ENCODE measurements around the gene SLC12A7. TPM values are rescaled to one million over a fixed set of nuclear protein-coding genes. Genes with fewer than 3 reads are reported as not detected.
A peak's percentile ranks its signal among the peaks of the same experiment; 100 is the strongest.

The SLC12A7 gene
- total RNA-seq, 1 experiment from 2014 or later: 30.8 TPM

GRCh38 chr5:1134478-1134877 is 22.6 kb upstream of the SLC12A7 start:
- 0 out of 7 replicates have a peak overlapping the region, but pooled peaks of 1 of the 3 experiments have one; percentile 53 for H3K27ac Mint-ChIP-seq
- H2BK15ac ChIP-seq (ENCODE audit: low read depth, low read length): no peak overlapping the region
- H3K4ac ChIP-seq (ENCODE audit: low read depth, low read length): no peak overlapping the region

More at GRCh38 chr5:1134478-1134877, 22.6 kb upstream of the SLC12A7 start:
- Histone ChIP-seq H4K20me1 (ENCODE audit: control insufficient read depth, insufficient read depth, insufficient read length) (peaks cover 4% of the 10 kb centered on the region), H3K27me3 (ENCODE audit: insufficient read depth, low read length) (no peaks in the 10 kb centered on the region), H3K4me1 (ENCODE audit: insufficient read depth, low read length) (no peaks in the 10 kb centered on the region), H4K8ac (replicated peaks; ENCODE audit: insufficient read length, low read depth, low read length) (no peak overlapping the region), H2BK5ac (ENCODE audit: insufficient read length, low read length) (no peak overlapping the region), H3K79me2 (ENCODE audit: insufficient read depth, low read length) (no peaks in the 10 kb centered on the region), H2BK12ac (ENCODE audit: insufficient read length, low read depth, low read length) (no peak overlapping the region), H3K18ac (ENCODE audit: insufficient read length, low read depth, low read length) (no peak overlapping the region), H3K14ac (ENCODE audit: insufficient read depth, low read length) (no peak overlapping the region), H3K4me2 (ENCODE audit: insufficient read depth, insufficient read length, low read length) (no peak overlapping the region), H3K56ac (ENCODE audit: insufficient read length, low read depth, low read length) (no peak overlapping the region), H3K27ac (ENCODE audit: insufficient read length, low read depth, low read length) (no peak overlapping the region), H2BK20ac (ENCODE audit: low read depth, low read length, poor library complexity, severe bottlenecking) (no peak overlapping the region), H2BK120ac (ENCODE audit: low read depth, low read length, poor library complexity, severe bottlenecking) (no peak overlapping the region), H3K23me2 (ENCODE audit: insufficient read length, low read depth, low read length, poor library complexity, severe bottlenecking) (no peaks in the 10 kb centered on the region), H3K9ac (ENCODE audit: extremely low read depth, insufficient read length, low read length) (no peak overlapping the region), H3K23ac (ENCODE audit: insufficient read length, low read depth, low read length) (no peak overlapping the region), H4K5ac (ENCODE audit: insufficient read length, low read depth, low read length) (no peak overlapping the region), H3K9me3 (ENCODE audit: control insufficient read depth, low read depth, low read length) (no peaks in the 10 kb centered on the region), H3T11ph (ENCODE audit: low read length) (no peak overlapping the region), H4K91ac (ENCODE audit: insufficient read length, low read depth, low read length) (no peak overlapping the region), H2AFZ (ENCODE audit: low read length) (no peak overlapping the region), H2AK5ac (ENCODE audit: insufficient read length, low read length) (no peak overlapping the region), H3K79me1 (ENCODE audit: insufficient read depth, low read depth, low read length, poor library complexity, severe bottlenecking) (no peaks in the 10 kb centered on the region)
- H3K4me3 Mint-ChIP-seq: no peak overlapping the region; a peak in 1 of 5 replicates
- peak; percentile 27; the same call in 1 of the 3 replicates for TF ChIP-seq CTCF (conservative IDR thresholded peaks at IDR 0.05)
- H3K9me3 Mint-ChIP-seq: peaks cover 0 to 4% of the 10 kb centered on the region in 2 experiments; a peak in 2 of 5 replicates
- H3K36me3 Mint-ChIP-seq (ENCODE audit: insufficient read depth in 1 of 3, low read depth in 3 of 3): no peaks in the 10 kb centered on the region
- peaks cover 9 to 49% of the 10 kb centered on the region in 2 experiments for H3K4me1 Mint-ChIP-seq
- H3K27me3 Mint-ChIP-seq (ENCODE audit: low read depth): peaks cover 4% of the 10 kb centered on the region
- DNase-seq: no peak
- WGBS (ENCODE audit: extremely low coverage, insufficient read length, low lambda C conversion rate): no CpG with 5 or more reads among the region's 14 CpGs

Measured in H9 (cell line).